CD4-positive, alpha-beta T cell treated with Interleukin-15 for 4 hours (primary cell): Measurements from ENCODE around the gene LHPP.
"Not testable (repeated sequence)": the region's sequence is repeated elsewhere in the genome, so short reads cannot be mapped to it uniquely, and the experiment has no call there.

Experiments
- DNase-seq: peaks from one replicate; pipeline ENCODE4 v3.0.0-alpha.2; 2020; ENCODE audit warnings: low spot score

Gene LHPP

GRCh38 chr10:124461642-124462347 lies at the start of gene LHPP:
Gene LHPP, plus strand, starts transcription at chr10:124461823. Its CDS starts 40 bp downstream, at chr10:124461863.
- peak; percentile 87 for DNase-seq

- DNase-seq, result no peak
Measured at GRCh38 chr10:124414076-124414475, 47.5 kb upstream of the LHPP start.

GRCh38 chr10:124415210-124415609 lies 46.4 kb upstream of the LHPP start:
- no peak for DNase-seq

- DNase-seq, result no peak
Measured at GRCh38 chr10:124416733-124417132, 44.9 kb upstream of the LHPP start.

GRCh38 chr10:124417895-124418725 lies 43.5 kb upstream of the LHPP start:
- DNase-seq, result peak; percentile 30

- DNase-seq, result peak; percentile 95
Measured at GRCh38 chr10:124418726-124419501, 42.7 kb upstream of the LHPP start, which contains the start of gene OAT. Gene OAT, minus strand, starts transcription at chr10:124418923. Its CDS starts 6,752 bp downstream, at chr10:124412171.

- no peak for DNase-seq
Measured at GRCh38 chr10:124419635-124420034, 42.0 kb upstream of the LHPP start.

GRCh38 chr10:124420254-124420653 lies 41.4 kb upstream of the LHPP start:
- no peak for DNase-seq

- DNase-seq, result no peak
Measured at GRCh38 chr10:124422742-124423141, 38.9 kb upstream of the LHPP start.

- no peak for DNase-seq
Measured at GRCh38 chr10:124423813-124424212, 37.8 kb upstream of the LHPP start.

GRCh38 chr10:124425227-124425962 lies 36.2 kb upstream of the LHPP start:
- no peak for DNase-seq

- DNase-seq, result no peak
Measured at GRCh38 chr10:124428207-124428777, 33.3 kb upstream of the LHPP start.

GRCh38 chr10:124429576-124429975 lies 32.0 kb upstream of the LHPP start:
- DNase-seq, result no peak

GRCh38 chr10:124430077-124430476 lies 31.5 kb upstream of the LHPP start:
- no peak for DNase-seq

GRCh38 chr10:124433461-124433860 lies 28.2 kb upstream of the LHPP start:
- DNase-seq, result no peak

- not testable (repeated sequence) for DNase-seq
Measured at GRCh38 chr10:124435683-124436082, 25.9 kb upstream of the LHPP start.

GRCh38 chr10:124436191-124436638 lies 25.4 kb upstream of the LHPP start:
- no peak for DNase-seq

GRCh38 chr10:124441694-124442093 lies 19.9 kb upstream of the LHPP start:
- not testable (repeated sequence) for DNase-seq

GRCh38 chr10:124446830-124447750 lies 14.5 kb upstream of the LHPP start:
- DNase-seq, result no peak
